Upper lobe of left lung (tissue), 6 donors: ENCODE measurements around the gene OPA3. TPM values are rescaled to one million over a fixed set of nuclear protein-coding genes. Genes with fewer than 3 reads are reported as not detected.

Source experiments
- ATAC-seq, 2 donors: fragments of 200-7000 bp; cut with Tn5 transposase; one replicate each; pipeline ENCODE4 v1.9.1; 2022; ENCODE audit warnings: mild to moderate bottlenecking in 2 of 2, moderate library complexity in 2 of 2; ENCODE audit not compliant: low FRiP score in 2 of 2
- DNase-seq, 2 donors: peaks; one replicate each; pipeline ENCODE4 v3.0.0-alpha.2; 2019 to 2020
- H3K27ac ChIP-seq, 4 donors: fragments of 200-600 bp; sonication (generic); one replicate each; pipeline ENCODE4 v1.5.1; 2016 to 2019
- H3K27me3 ChIP-seq, 4 donors: fragments of 200-600 bp; sonication (generic); one replicate each; pipeline ENCODE4 v1.5.1; 2017 to 2019
- H3K36me3 ChIP-seq, 4 donors: fragments of 200-600 bp; sonication (generic); one replicate each; pipeline ENCODE4 v1.5.1; 2016 to 2019
- H3K4me1 ChIP-seq, 4 donors: fragments of 200-600 bp; sonication (generic); one replicate each; pipeline ENCODE4 v1.5.1; 2018 to 2019
- H3K4me3 ChIP-seq, 4 donors: fragments of 200-600 bp; sonication (generic); one replicate each; pipeline ENCODE4 v1.5.1; 2017 to 2019; ENCODE audit warnings: mild to moderate bottlenecking in 2 of 4, moderate library complexity in 1 of 4
- H3K9me3 ChIP-seq, 4 donors: fragments of 200-600 bp; sonication (generic); one replicate each; pipeline ENCODE4 v1.5.1; 2018 to 2019
- EP300 ChIP-seq, 4 donors: sonication (generic); formaldehyde crosslinking; IDR thresholded peaks; one replicate each; pipeline ENCODE4 v1.5.1; 2017; ENCODE audit warnings: antibody characterized with exemption in 4 of 4, control low read depth in 2 of 4
- POLR2A ChIP-seq, 4 donors: fragments of 450-650 bp; IDR thresholded peaks; one replicate each; pipeline ENCODE4 v1.5.1; 2016 to 2017; ENCODE audit warnings: antibody characterized with exemption in 4 of 4, mild to moderate bottlenecking in 2 of 4
- POLR2AphosphoS5 ChIP-seq, 2 donors: sonication (generic); formaldehyde crosslinking; IDR thresholded peaks; one replicate each; pipeline ENCODE4 v1.5.1; 2017; ENCODE audit warnings: antibody characterized with exemption in 2 of 2
- WGBS, 2 donors: methylation state at CpG; one replicate each; pipeline ENCODE4 v1.1.5; 2017 to 2018; 5-methylcytosine and 5-hydroxymethylcytosine counted together
- total RNA-seq, 6 donors: library from RNA; depleted of rRNA in 4 of 6; stranded (reverse); fragments of >200 nt in 4 of 6; gene quantifications; one replicate each; pipeline versions ENCODE4 v1.1.0 to v1.2.1, GENCODE V29; 2016 to 2021
- TF ChIP-seq, protein P1 (sequence below), 6 experiments: fragments of 450-650 bp in 4 of 6; fragments of 200-600 bp in 2 of 6; sonication (generic) in 2 of 6; IDR thresholded peaks; one replicate each; pipeline ENCODE4 v1.5.1; 2016 to 2019; ENCODE audit warnings: antibody characterized with exemption in 6 of 6
- donor health status: DM: no; HTN: no; CAD: no; lungs with moderate emphysema.
- donor health status: DM: no; HTN: yes; CAD: no; lungs with severe emphysema.

OPA3 gene
- total RNA-seq, 6 donors from 2014 or later, result 9.9 to 14.3 (median 12.7) TPM

DNA sequence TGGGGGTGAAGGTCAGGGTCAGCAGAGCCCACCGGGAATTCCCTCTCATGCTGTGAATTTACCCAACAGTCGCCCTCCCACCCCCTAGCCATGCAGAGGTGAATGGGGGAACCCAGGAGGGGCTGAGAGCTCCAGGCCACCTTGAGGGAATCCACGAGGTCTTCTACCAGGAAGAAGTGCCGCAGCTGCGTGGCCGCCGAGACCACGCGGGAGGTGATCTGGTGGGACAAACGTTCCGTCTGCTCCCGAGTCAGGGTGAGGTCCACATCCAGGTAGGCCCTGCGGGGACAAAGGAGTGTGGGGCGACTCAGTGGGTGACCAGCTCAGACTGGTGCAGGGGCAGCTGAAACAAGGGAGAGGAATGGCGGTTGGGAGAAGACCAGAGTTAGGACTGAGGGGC lies 95.9 kb downstream of the OPA3 start:
- no peaks in the 10 kb centered on the region for H3K36me3 ChIP-seq
- H3K27ac ChIP-seq, result no peak overlapping the region
- DNase-seq (peak in 1 of 2 donors; percentile 65), ATAC-seq (no peak)
- WGBS, 2 donors, result 89 to 92% methylated on average over 12 to 15 of the region's 15 CpGs
- peaks cover 9 to 24% (median 21%) of the 10 kb centered on the region in 4 donors for H3K4me1 ChIP-seq
- H3K9me3 ChIP-seq, result no peaks in the 10 kb centered on the region
- no peak overlapping the region for H3K4me3 ChIP-seq
- H3K27me3 ChIP-seq, result no peaks in the 10 kb centered on the region
- TF ChIP-seq POLR2A (IDR thresholded peaks at IDR 0.05) (no peak), EP300 (IDR thresholded peaks at IDR 0.05) (no peak), POLR2AphosphoS5 (IDR thresholded peaks at IDR 0.05) (no peak)
- TF ChIP-seq, protein P1, sequence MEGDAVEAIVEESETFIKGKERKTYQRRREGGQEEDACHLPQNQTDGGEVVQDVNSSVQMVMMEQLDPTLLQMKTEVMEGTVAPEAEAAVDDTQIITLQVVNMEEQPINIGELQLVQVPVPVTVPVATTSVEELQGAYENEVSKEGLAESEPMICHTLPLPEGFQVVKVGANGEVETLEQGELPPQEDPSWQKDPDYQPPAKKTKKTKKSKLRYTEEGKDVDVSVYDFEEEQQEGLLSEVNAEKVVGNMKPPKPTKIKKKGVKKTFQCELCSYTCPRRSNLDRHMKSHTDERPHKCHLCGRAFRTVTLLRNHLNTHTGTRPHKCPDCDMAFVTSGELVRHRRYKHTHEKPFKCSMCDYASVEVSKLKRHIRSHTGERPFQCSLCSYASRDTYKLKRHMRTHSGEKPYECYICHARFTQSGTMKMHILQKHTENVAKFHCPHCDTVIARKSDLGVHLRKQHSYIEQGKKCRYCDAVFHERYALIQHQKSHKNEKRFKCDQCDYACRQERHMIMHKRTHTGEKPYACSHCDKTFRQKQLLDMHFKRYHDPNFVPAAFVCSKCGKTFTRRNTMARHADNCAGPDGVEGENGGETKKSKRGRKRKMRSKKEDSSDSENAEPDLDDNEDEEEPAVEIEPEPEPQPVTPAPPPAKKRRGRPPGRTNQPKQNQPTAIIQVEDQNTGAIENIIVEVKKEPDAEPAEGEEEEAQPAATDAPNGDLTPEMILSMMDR (IDR thresholded peaks at IDR 0.05), result no peak

DNA sequence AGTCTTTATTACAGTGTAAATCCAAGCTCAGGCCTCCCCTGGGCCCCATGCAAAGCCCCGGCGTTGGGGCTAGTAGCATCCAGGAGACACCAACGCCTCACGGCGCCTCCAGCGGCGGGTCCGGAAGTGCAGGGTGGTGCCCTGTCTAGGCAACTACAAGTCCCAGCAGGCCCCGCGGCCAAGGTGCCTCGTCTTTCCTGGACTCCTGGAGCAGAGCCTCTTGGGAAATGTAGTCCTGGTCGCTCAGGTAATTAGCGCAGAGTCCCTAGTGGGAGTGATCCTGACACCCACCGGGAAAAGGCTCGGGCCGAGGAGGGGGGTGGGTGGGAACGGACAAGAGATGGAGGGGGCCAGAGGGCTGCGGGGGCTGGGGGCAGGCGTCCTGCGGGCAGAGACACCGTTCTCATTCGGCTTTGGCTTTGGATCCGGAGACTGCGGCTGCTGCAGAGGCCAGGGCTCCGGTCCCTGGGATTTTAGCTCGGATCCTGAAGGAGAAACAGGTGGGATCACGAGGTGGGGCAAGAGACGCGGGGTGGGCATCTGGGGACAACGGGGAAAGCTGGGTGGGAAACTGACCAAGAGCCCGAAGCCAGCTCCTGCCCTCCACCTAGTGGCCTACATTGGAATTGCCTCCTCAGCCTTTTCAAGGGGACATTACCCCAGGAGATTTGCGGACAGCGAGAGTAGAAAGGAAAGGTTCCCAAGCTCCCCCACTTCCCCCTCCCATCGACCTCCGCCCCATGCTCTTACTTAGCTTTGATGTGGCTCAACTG lies 99.1 kb downstream of the OPA3 start:
- Histone ChIP-seq H3K4me3 (peak overlapping the region; percentile 41 to 87 (median 60)), H3K9me3 (no peaks in the 10 kb centered on the region), H3K27ac (peak overlapping the region; percentile 51 to 92 (median 65)), H3K36me3 (no peaks in the 10 kb centered on the region), H3K4me1 (peaks cover 4 to 8% (median 7%) of the 10 kb centered on the region in 4 donors), H3K27me3 (no peaks in the 10 kb centered on the region)
- ATAC-seq (peak; percentile 99), DNase-seq (peak; percentile 99 to 100)
- 1% methylated on average over 20 to 35 of the region's 35 CpGs for WGBS, 2 donors
- no peak for TF ChIP-seq EP300 (IDR thresholded peaks at IDR 0.05)
- TF ChIP-seq, protein P1 (IDR thresholded peaks at IDR 0.05), result peak; percentile 88 to 91 (median 89)
- no peak for TF ChIP-seq POLR2A (IDR thresholded peaks at IDR 0.05)
- TF ChIP-seq POLR2AphosphoS5 (IDR thresholded peaks at IDR 0.05), result peak in 1 of 2 donors; percentile 41

DNA sequence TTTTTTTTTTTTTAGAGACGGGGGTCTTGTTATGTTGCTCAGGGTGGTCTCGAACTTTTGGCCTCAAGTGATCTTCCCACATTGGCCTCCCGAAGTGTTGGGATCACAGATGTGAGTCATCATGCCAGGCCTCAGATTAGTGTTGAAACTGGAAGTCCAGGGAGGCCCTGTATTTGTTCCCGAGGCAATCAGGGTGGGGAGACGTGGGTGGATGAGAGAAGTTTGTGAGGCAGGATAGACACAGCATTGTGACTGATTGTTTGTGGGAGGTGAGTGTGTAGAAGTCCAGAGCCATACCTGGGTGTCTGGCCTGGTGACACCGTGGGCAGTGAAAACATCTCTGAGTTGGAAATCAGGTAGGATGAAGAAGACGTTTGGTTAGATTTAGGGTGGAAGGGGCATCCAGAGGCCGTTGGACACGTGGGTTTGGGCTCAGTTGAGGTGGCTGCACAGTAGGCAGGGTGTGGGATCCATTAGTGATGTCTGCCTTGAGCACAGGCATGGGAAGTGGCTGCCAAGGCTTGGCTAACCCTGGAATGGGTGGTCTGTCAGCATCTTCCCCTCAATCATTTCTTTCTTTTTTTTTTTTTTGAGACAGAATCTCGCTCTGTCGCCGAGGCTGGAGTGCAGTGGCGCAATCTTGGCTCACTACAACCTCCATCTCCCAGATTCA lies 100.2 kb downstream of the OPA3 start:
- Histone ChIP-seq H3K27ac (no peak overlapping the region), H3K36me3 (no peaks in the 10 kb centered on the region), H3K27me3 (no peaks in the 10 kb centered on the region), H3K9me3 (no peaks in the 10 kb centered on the region), H3K4me1 (peaks cover 4 to 8% (median 7%) of the 10 kb centered on the region in 4 donors), H3K4me3 (no peak overlapping the region)
- DNase-seq (no peak), ATAC-seq (no peak)
- no peak for TF ChIP-seq POLR2A (IDR thresholded peaks at IDR 0.05)
- TF ChIP-seq POLR2AphosphoS5 (IDR thresholded peaks at IDR 0.05), result no peak
- TF ChIP-seq EP300 (IDR thresholded peaks at IDR 0.05), result no peak
- TF ChIP-seq, protein P1 (IDR thresholded peaks at IDR 0.05), result no peak
- WGBS, 2 donors, result 77 to 83% methylated on average over 13 of the region's 13 CpGs

DNA sequence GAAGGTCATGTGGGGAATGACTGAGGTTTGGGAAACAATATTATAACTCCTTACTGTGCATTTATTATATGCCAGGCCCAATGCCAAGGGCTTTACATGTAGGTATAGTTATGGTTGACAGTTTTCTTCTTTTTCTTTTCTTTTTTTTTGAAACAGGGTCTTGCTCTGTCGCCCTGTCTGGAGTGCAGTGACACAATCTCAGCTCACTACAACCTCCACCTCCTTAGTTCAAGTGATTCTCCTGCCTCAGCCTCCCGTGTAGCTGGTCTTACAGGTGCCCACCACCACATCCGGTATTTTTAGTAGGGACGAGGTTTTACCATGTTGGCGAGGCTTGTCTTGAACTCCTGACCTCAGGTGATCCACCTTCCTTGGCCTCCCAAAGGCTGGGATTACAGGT lies 101.6 kb downstream of the OPA3 start:
- Histone ChIP-seq H3K4me1 (peaks cover 6 to 13% (median 12%) of the 10 kb centered on the region in 4 donors), H3K27me3 (no peaks in the 10 kb centered on the region), H3K27ac (no peak overlapping the region), H3K9me3 (no peaks in the 10 kb centered on the region), H3K36me3 (no peaks in the 10 kb centered on the region), H3K4me3 (no peak overlapping the region)
- DNase-seq (no peak), ATAC-seq (no peak)
- no peak for TF ChIP-seq EP300 (IDR thresholded peaks at IDR 0.05)
- TF ChIP-seq, protein P1 (IDR thresholded peaks at IDR 0.05), result no peak
- no peak for TF ChIP-seq POLR2AphosphoS5 (IDR thresholded peaks at IDR 0.05)
- TF ChIP-seq POLR2A (IDR thresholded peaks at IDR 0.05), result no peak
- WGBS, 2 donors, result 81 to 88% methylated on average over 5 of the region's 5 CpGs
